Osteocyte (in vitro differentiated cells): ENCODE data around the gene HIC1. TPM values are rescaled to one million over a fixed set of nuclear protein-coding genes. Genes with fewer than 3 reads are reported as not detected.

Experiments
- DNase-seq: peaks from one replicate; pipeline ENCODE4 v3.0.0; 2021; ENCODE audit warnings: mixed read lengths; ENCODE audit not compliant: unreplicated experiment; ENCODE audit errors: extremely low spot score
- H3K27ac Mint-ChIP-seq: one replicate; pipeline ENCODE4 v1.8.0; 2021; ENCODE audit warnings: mild to moderate bottlenecking, mixed read lengths; ENCODE audit not compliant: unreplicated experiment
- H3K27me3 Mint-ChIP-seq: one replicate; pipeline ENCODE4 v1.8.0; 2021; ENCODE audit warnings: mixed read lengths; ENCODE audit not compliant: unreplicated experiment
- H3K36me3 Mint-ChIP-seq: one replicate; pipeline ENCODE4 v1.8.0; 2021; ENCODE audit warnings: mixed read lengths; ENCODE audit not compliant: unreplicated experiment
- H3K4me1 Mint-ChIP-seq: one replicate; pipeline ENCODE4 v1.8.0; 2021; ENCODE audit warnings: mixed read lengths; ENCODE audit not compliant: unreplicated experiment
- H3K4me3 Mint-ChIP-seq: one replicate; pipeline ENCODE4 v1.8.0; 2021; ENCODE audit warnings: mild to moderate bottlenecking, moderate library complexity, mixed read lengths; ENCODE audit not compliant: unreplicated experiment
- H3K9me3 Mint-ChIP-seq: one replicate; pipeline ENCODE4 v1.8.0; 2021; ENCODE audit warnings: mixed read lengths; ENCODE audit not compliant: unreplicated experiment
- CTCF ChIP-seq: fragments of 200-600 bp; sonication (generic); IDR thresholded peaks from 2 replicates; pipeline ENCODE4 v1.5.0; 2021; ENCODE audit warnings: antibody characterized with exemption, mild to moderate bottlenecking, moderate library complexity
- total RNA-seq: library from RNA; stranded (reverse); gene quantifications from 2 replicates; pipeline ENCODE4 v1.2.1, GENCODE V29; 2021

Gene HIC1
- total RNA-seq, 1 donor from 2014 or later, result 3.3 TPM

GRCh38 chr17:2033153-2033552 lies 21.8 kb upstream of the HIC1 start:
- H3K4me1 Mint-ChIP-seq, result peaks cover 16% of the 10 kb centered on the region
- TF ChIP-seq CTCF, result no peak
- DNase-seq, result no peak
- no peak overlapping the region for H3K4me3 Mint-ChIP-seq
- peaks cover 11% of the 10 kb centered on the region for H3K36me3 Mint-ChIP-seq
- H3K27me3 Mint-ChIP-seq, result no peaks in the 10 kb centered on the region
- H3K27ac Mint-ChIP-seq, result no peak overlapping the region
- H3K9me3 Mint-ChIP-seq, result no peaks in the 10 kb centered on the region

- no peaks in the 10 kb centered on the region for H3K27me3 Mint-ChIP-seq
- H3K9me3 Mint-ChIP-seq, result no peaks in the 10 kb centered on the region
- peaks cover 16% of the 10 kb centered on the region for H3K4me1 Mint-ChIP-seq
- H3K4me3 Mint-ChIP-seq, result no peak overlapping the region
- H3K36me3 Mint-ChIP-seq, result peaks cover 15% of the 10 kb centered on the region
- H3K27ac Mint-ChIP-seq, result no peak overlapping the region
- TF ChIP-seq CTCF, result no peak
- no peak for DNase-seq
Measured at GRCh38 chr17:2034157-2034556, 20.7 kb upstream of the HIC1 start.

- no peak for DNase-seq
- H3K36me3 Mint-ChIP-seq, result peaks cover 16% of the 10 kb centered on the region
- no peaks in the 10 kb centered on the region for H3K27me3 Mint-ChIP-seq
- H3K4me3 Mint-ChIP-seq, result no peak overlapping the region
- no peak overlapping the region for H3K27ac Mint-ChIP-seq
- H3K4me1 Mint-ChIP-seq, result peaks cover 13% of the 10 kb centered on the region
- no peaks in the 10 kb centered on the region for H3K9me3 Mint-ChIP-seq
- no peak for TF ChIP-seq CTCF
Measured at GRCh38 chr17:2034806-2035540, 19.9 kb upstream of the HIC1 start.

GRCh38 chr17:2035541-2036488 lies 19.1 kb upstream of the HIC1 start:
- H3K27ac Mint-ChIP-seq, result no peak overlapping the region
- H3K4me1 Mint-ChIP-seq, result peaks cover 12% of the 10 kb centered on the region
- H3K36me3 Mint-ChIP-seq, result peaks cover 17% of the 10 kb centered on the region
- no peak for TF ChIP-seq CTCF
- no peaks in the 10 kb centered on the region for H3K9me3 Mint-ChIP-seq
- DNase-seq, result no peak
- H3K27me3 Mint-ChIP-seq, result no peaks in the 10 kb centered on the region
- H3K4me3 Mint-ChIP-seq, result no peak overlapping the region

GRCh38 chr17:2037155-2037554 lies 17.7 kb upstream of the HIC1 start:
- DNase-seq, result no peak
- no peak for TF ChIP-seq CTCF
- no peak overlapping the region for H3K4me3 Mint-ChIP-seq
- H3K4me1 Mint-ChIP-seq, result peaks cover 14% of the 10 kb centered on the region
- no peak overlapping the region for H3K27ac Mint-ChIP-seq
- peaks cover 17% of the 10 kb centered on the region for H3K36me3 Mint-ChIP-seq
- no peaks in the 10 kb centered on the region for H3K9me3 Mint-ChIP-seq
- H3K27me3 Mint-ChIP-seq, result no peaks in the 10 kb centered on the region
